GM12872 (cell line): ENCODE data around the gene ATP1A4.

Source experiments
- TF ChIP-seq, protein P1 (sequence below): IDR thresholded peaks from 3 replicates; pipeline ENCODE4 v1.5.1; 2011; ENCODE audit warnings: low read depth, mild to moderate bottlenecking, low read length, moderate library complexity; ENCODE audit not compliant: insufficient read depth

Gene ATP1A4

DNA sequence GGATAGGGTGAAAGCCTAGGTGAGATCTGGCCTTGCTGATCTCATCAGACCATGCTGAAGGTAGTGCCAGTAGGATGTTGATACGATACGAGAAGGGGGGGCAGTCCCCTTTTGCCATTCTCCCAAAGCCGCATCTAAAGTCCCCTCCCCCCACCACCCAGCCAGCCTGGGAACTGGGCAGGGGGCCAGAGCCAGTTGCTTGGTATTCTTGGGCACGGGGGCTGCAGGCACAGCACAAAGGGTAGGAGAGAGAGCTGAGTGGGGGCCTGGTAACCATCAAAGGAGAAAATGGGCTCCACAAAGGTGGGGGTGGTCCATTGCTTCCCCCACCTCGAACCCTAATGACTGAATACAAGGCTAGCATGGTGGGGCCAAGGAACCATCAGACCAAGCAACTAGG lies 59.2 kb downstream of the ATP1A4 start:
- TF ChIP-seq, protein P1, sequence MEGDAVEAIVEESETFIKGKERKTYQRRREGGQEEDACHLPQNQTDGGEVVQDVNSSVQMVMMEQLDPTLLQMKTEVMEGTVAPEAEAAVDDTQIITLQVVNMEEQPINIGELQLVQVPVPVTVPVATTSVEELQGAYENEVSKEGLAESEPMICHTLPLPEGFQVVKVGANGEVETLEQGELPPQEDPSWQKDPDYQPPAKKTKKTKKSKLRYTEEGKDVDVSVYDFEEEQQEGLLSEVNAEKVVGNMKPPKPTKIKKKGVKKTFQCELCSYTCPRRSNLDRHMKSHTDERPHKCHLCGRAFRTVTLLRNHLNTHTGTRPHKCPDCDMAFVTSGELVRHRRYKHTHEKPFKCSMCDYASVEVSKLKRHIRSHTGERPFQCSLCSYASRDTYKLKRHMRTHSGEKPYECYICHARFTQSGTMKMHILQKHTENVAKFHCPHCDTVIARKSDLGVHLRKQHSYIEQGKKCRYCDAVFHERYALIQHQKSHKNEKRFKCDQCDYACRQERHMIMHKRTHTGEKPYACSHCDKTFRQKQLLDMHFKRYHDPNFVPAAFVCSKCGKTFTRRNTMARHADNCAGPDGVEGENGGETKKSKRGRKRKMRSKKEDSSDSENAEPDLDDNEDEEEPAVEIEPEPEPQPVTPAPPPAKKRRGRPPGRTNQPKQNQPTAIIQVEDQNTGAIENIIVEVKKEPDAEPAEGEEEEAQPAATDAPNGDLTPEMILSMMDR = no peak

DNA sequence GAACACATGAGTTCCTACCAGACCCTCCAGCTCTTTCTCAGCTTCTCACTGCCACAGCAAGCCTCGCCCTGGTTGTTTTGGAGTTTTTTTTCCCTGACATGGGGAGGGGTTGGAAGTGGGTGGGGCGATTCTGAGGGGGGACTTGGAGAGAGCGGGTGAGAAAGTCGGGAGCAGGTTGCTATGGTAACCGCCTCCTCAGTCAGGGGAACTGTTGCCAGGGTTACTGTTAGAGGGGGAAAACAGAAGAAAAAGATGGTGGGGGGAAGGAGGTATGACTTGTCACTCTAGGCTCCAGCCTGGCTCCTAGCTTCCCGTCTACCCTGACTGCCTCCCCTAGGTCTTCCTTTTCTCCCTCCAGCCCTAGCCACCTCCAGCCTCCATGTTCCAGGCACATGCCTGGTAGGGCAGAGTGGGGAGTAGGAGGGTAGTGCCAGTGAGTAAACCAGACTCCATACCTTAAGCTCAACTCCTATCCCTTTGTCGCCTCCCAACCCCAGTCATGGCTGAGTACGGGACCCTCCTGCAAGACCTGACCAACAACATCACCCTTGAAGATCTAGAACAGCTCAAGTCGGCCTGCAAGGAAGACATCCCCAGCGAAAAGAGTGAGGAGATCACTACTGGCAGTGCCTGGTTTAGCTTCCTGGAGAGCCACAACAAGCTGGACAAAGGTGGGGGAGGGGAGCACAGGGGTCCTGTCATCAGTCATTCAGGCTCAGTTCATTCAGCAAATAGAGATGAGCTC lies 59.8 kb downstream of the ATP1A4 start:
- TF ChIP-seq, protein P1 = no peak

DNA sequence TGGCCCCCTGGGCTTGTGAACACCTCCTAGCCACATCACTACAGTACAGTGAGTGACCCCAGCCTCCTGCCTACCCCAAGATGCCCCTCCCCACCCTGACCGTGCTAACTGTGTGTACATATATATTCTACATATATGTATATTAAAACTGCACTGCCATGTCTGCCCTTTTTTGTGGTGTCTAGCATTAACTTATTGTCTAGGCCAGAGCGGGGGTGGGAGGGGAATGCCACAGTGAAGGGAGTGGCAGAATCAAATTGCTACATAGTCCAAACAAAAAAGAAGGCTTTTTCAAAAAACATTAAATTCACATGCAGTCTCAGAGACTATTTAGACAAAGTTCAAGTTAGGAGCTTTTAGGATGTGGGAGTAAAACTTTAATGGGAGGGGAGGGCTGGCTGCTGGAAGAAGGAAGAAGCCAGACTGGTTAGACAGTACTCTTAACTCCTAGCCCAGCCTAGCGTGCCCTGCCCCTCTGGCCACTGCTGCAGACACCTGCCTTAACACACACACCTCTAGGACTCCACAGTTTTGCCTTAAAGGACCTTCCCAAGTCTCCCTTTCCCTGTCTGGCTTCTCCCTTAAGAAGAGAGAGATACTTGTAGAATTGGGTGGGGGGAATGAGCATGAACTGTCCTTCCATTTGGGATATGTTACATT lies 63.2 kb downstream of the ATP1A4 start:
- TF ChIP-seq, protein P1 = no peak

DNA sequence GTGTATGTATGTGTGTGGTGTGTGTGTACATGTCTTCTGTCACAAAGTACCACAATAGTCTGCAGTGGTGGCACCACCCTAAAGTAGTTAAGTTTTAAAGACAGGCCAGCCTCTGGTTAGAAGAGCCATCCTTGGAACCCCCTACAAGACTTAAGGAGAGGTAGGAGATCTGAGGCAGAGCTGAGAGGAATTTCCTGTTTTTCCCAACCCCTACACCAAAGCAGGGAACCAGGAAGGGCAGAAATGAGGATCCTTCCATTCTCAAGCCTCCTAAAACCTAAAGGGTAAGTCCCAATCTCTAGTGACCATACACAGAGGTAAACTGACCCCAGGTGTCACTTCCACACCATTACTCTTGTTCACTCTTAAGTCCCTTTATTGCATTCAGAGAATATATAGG lies 64.9 kb downstream of the ATP1A4 start:
- TF ChIP-seq, protein P1 = no peak

DNA sequence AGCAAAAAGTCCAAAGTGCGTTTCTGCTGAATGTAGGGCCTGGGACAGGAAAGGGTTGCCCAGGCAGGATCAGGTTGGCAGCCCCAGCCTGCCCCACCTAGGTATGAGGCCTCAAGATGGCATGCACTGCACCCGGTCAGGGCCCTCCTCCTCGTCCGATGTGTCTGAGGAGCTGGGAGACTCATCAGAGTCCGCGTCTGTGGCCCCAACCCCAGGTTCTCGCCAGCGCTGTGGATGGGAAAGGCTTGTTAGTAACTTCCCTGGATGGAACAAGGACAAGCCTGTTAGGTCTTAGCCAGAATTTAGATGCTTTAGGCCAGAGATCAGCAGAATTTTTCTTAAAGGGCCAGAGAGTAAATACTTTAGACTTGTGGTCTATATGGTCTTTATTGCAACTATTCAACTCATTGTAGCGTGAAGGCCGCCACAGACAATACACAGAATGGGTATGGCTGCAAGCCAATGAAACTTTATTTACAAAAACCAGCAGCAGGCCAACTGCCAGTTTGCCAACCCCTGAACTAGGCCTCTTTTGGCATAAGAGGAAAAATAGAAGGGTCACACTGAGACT lies 66.2 kb downstream of the ATP1A4 start:
- TF ChIP-seq, protein P1 = no peak

DNA sequence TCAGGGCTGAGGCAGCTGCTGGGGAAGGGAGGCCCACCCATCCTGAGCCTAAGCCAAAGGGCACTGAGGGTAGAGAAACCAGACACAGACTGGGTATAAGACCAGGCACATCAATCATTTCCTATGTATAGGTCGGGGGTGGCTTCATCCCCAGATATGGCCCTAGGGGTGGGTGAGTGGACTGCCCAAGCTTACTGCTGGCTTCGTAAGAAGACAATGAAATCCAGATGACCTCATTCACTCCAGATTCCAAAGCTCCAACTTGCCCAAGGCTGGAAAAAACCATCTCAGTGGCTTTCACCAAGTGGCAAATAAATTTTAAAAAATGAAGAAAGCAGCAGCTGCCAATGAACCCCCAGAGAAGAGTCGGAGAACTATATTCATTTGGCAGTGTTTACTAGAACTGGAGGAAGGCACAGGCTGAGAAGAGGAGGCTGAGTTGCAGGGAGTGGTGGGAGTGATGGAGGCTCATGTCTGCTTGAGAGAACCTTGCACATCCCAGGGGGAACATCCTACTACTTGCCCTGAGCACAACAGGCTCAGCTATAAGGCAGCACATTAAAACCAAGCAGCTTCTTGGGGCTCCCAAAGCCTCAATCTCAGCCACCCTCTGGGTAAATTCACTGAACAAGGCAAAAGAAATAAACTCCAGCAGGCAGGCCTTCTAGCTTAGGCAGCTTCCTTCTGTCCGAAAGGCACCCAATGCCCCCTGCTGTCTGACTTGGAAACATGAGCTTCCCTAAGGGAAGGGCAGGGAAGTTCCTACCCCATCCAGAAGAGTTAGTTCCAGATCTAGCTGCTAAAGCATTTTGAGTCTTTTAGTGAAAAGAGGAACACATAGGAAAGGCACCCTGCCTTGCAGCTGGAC lies 67.9 kb downstream of the ATP1A4 start:
- TF ChIP-seq, protein P1 = peak; percentile 36; the same call in 2 of the 3 replicates

DNA sequence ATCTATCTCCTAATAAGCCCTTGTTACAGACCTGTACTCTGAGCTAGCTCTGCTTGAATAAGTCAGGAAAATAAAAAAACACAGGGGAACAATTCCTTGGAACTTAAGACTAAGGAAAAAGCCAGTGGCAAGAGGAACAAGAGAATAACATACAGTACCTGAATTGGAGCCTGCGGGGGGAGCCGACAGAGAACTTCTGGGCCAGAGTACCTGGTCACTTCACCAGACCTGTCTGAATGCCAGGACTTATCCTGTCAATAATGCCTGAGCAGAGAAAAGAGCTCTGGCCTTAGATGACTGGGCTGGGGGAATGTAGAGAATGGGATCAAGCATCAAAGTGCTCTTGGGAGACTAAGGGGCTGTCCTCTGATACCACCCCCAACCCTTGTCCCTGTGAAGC lies 68.9 kb downstream of the ATP1A4 start:
- TF ChIP-seq, protein P1 = no peak
